MM.1S (cell line): ENCODE results near the gene PIEZO2.

Experiments
- DNase-seq: peaks from one replicate; pipeline ENCODE4 v3.0.0-alpha.2; 2015
- H2AFZ ChIP-seq: fragments of 300-600 bp; sonication (generic); 2 replicates; pipeline ENCODE4 v1.6.0; 2016; ENCODE audit warnings: antibody characterized with exemption, low read length
- H3F3A ChIP-seq: fragments of 300-600 bp; sonication (generic); 2 replicates; pipeline ENCODE4 v1.6.1; 2016; ENCODE audit warnings: mild to moderate bottlenecking, antibody characterized with exemption, low read length, moderate library complexity, mixed read lengths; ENCODE audit not compliant: insufficient read depth
- H3K27ac ChIP-seq: fragments of 300-600 bp; sonication (generic); 2 replicates; pipeline ENCODE4 v1.5.1; 2016; ENCODE audit warnings: mild to moderate bottlenecking, low read length
- H3K27me3 ChIP-seq: fragments of 300-600 bp; sonication (generic); replicated peaks from 2 replicates; pipeline ENCODE4 v1.6.0; 2016; ENCODE audit warnings: low read length; ENCODE audit not compliant: insufficient read depth
- H3K36me3 ChIP-seq: fragments of 300-600 bp; sonication (generic); replicated peaks from 2 replicates; pipeline ENCODE4 v1.6.1; 2016; ENCODE audit warnings: mild to moderate bottlenecking, low read length, mixed read lengths; ENCODE audit not compliant: insufficient read depth
- H3K4me1 ChIP-seq: fragments of 300-600 bp; sonication (generic); 2 replicates; pipeline ENCODE4 v1.6.1; 2016; ENCODE audit warnings: low read length, mixed read lengths
- H3K4me2 ChIP-seq: fragments of 300-600 bp; sonication (generic); 2 replicates; pipeline ENCODE4 v1.6.0; 2016; ENCODE audit warnings: low read depth, low read length
- H3K4me3 ChIP-seq: fragments of 300-600 bp; sonication (generic); 2 replicates; pipeline ENCODE4 v1.5.1; 2016; ENCODE audit warnings: low read length, mixed read lengths
- H3K79me2 ChIP-seq: fragments of 300-600 bp; sonication (generic); 2 replicates; pipeline ENCODE4 v1.6.1; 2016; ENCODE audit warnings: mixed run types, low read length, mixed read lengths
- H3K9ac ChIP-seq: fragments of 300-600 bp; sonication (generic); 2 replicates; pipeline ENCODE4 v1.6.1; 2016; ENCODE audit warnings: low read length, mixed read lengths
- H3K9me2 ChIP-seq: fragments of 300-600 bp; sonication (generic); replicated peaks from 2 replicates; pipeline ENCODE4 v1.6.1; 2016; ENCODE audit warnings: mild to moderate bottlenecking, low read length, mixed read lengths; ENCODE audit not compliant: insufficient read depth
- H3K9me3 ChIP-seq: fragments of 300-600 bp; sonication (generic); replicated peaks from 2 replicates; pipeline ENCODE4 v1.6.1; 2016; ENCODE audit warnings: mild to moderate bottlenecking, low read length, mixed read lengths; ENCODE audit not compliant: insufficient read depth
- H4K20me1 ChIP-seq: fragments of 300-600 bp; sonication (generic); 2 replicates; pipeline ENCODE4 v1.6.1; 2016; ENCODE audit warnings: mild to moderate bottlenecking, low read length, moderate library complexity, mixed read lengths; ENCODE audit not compliant: insufficient read depth
- EZH2 ChIP-seq: fragments of 300-600 bp; sonication (generic); optimal IDR thresholded peaks from 2 replicates; pipeline ENCODE3; 2017; ENCODE audit warnings: low read depth, mild to moderate bottlenecking, antibody characterized with exemption, low read length, mixed read lengths
- EZH2phosphoT487 ChIP-seq: fragments of 300-600 bp; sonication (generic); IDR thresholded peaks from 2 replicates; pipeline ENCODE4 v1.6.1; 2018; ENCODE audit warnings: antibody characterized with exemption, low read length
- TF ChIP-seq, protein P1 (sequence below): fragments of 300-600 bp; sonication (generic); IDR thresholded peaks from 2 replicates; pipeline ENCODE4 v1.5.1; 2016; ENCODE audit warnings: antibody characterized with exemption, low read length, mixed read lengths

Gene PIEZO2

DNA sequence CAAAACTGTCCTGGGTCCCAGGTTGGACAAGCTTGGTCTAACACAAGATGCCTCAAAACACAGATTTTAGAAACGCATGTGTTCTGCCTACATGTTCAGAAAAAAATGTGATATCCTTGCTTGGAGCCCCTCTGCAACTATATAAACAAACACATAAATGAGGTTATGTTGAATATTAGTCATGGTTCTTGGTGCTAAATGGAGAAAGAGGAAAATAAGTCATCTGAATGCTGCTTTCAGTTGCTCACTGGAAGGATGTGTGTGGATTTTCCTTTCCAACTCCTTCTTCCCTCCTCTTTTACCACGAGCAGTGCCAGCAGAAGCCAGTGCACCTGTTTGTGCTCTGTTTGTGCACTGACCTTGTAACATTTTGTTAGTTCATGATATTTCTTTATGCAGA is 85.3 kb downstream of the PIEZO2 start:
- no peaks in the 10 kb centered on the region for H3K4me1 ChIP-seq
- no peak overlapping the region for H3K4me2 ChIP-seq
- H3K9me3 ChIP-seq: no peaks in the 10 kb centered on the region
- H3K36me3 ChIP-seq: no peaks in the 10 kb centered on the region
- DNase-seq: no peak
- H3F3A ChIP-seq: no peaks in the 10 kb centered on the region
- H3K9me2 ChIP-seq: no peaks in the 10 kb centered on the region
- H4K20me1 ChIP-seq: no peaks in the 10 kb centered on the region
- no peak overlapping the region for H2AFZ ChIP-seq
- no peaks in the 10 kb centered on the region for H3K79me2 ChIP-seq
- H3K4me3 ChIP-seq: no peak overlapping the region
- no peak overlapping the region for H3K9ac ChIP-seq
- no peak overlapping the region for H3K27ac ChIP-seq
- no peaks in the 10 kb centered on the region for H3K27me3 ChIP-seq
- TF ChIP-seq EZH2 (no peak), EZH2phosphoT487 (no peak)
- TF ChIP-seq, protein P1, sequence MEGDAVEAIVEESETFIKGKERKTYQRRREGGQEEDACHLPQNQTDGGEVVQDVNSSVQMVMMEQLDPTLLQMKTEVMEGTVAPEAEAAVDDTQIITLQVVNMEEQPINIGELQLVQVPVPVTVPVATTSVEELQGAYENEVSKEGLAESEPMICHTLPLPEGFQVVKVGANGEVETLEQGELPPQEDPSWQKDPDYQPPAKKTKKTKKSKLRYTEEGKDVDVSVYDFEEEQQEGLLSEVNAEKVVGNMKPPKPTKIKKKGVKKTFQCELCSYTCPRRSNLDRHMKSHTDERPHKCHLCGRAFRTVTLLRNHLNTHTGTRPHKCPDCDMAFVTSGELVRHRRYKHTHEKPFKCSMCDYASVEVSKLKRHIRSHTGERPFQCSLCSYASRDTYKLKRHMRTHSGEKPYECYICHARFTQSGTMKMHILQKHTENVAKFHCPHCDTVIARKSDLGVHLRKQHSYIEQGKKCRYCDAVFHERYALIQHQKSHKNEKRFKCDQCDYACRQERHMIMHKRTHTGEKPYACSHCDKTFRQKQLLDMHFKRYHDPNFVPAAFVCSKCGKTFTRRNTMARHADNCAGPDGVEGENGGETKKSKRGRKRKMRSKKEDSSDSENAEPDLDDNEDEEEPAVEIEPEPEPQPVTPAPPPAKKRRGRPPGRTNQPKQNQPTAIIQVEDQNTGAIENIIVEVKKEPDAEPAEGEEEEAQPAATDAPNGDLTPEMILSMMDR: no peak

DNA sequence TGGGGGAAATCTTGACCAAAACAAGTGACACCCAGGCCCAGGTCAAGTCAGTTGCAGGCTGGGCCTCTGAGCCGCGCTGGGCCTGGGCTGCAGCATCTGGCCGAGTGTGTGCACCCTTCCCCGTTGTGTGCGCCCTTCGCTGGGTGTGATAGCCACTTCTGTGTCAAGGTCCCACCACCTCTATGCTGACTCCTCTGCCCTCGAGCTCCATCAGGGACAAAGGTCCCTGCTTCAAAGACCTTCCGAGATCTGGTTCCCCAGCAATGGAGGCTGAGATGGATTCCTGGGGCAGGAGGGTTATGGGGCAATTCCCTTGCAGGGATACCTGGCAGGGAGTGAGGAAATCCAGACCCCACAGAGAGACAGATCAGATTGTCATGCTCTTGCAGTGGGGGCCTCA is 93.6 kb downstream of the PIEZO2 start:
- DNase-seq: no peak

DNA sequence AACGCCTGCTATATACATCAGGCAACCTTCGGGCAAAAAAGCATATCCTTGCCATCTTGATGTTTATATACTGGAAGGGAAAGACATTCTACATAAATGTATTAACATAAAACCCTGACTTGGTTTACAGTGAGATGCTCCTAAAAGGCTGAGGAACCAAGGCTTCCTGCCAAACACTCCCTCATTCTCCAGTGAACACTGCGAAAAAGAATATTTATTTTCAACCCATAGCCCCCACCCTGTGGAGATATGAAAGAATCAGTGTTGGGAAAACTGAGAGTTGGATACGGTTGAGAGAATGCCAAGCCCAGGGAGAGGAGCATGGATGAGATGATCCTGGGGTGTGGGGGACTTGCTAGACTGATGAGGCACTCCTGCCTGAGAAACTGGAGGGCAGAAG is 94.9 kb downstream of the PIEZO2 start:
- H4K20me1 ChIP-seq: no peaks in the 10 kb centered on the region
- TF ChIP-seq EZH2phosphoT487 (no peak), EZH2 (no peak)
- TF ChIP-seq, protein P1: no peak
- DNase-seq: no peak
- H3F3A ChIP-seq: no peaks in the 10 kb centered on the region
- no peaks in the 10 kb centered on the region for H3K79me2 ChIP-seq
- no peaks in the 10 kb centered on the region for H3K4me1 ChIP-seq
- H3K9me3 ChIP-seq: no peaks in the 10 kb centered on the region
- H3K27ac ChIP-seq: no peak overlapping the region
- H3K9ac ChIP-seq: no peak overlapping the region
- no peaks in the 10 kb centered on the region for H3K27me3 ChIP-seq
- no peak overlapping the region for H3K4me3 ChIP-seq
- H3K9me2 ChIP-seq: no peaks in the 10 kb centered on the region
- H3K36me3 ChIP-seq: no peaks in the 10 kb centered on the region
- H2AFZ ChIP-seq: no peak overlapping the region
- no peak overlapping the region for H3K4me2 ChIP-seq

More for the DNA sequence above, 93.6 kb downstream of the PIEZO2 start:
- no peaks in the 10 kb centered on the region for H3K36me3 ChIP-seq
- no peaks in the 10 kb centered on the region for H3F3A ChIP-seq
- no peaks in the 10 kb centered on the region for H3K4me1 ChIP-seq
- H3K9me2 ChIP-seq: no peaks in the 10 kb centered on the region
- no peak overlapping the region for H3K4me2 ChIP-seq
- H3K4me3 ChIP-seq: no peak overlapping the region
- H3K79me2 ChIP-seq: no peaks in the 10 kb centered on the region
- H3K27ac ChIP-seq: no peak overlapping the region
- H3K9me3 ChIP-seq: no peaks in the 10 kb centered on the region
- H4K20me1 ChIP-seq: no peaks in the 10 kb centered on the region
- no peak overlapping the region for H3K9ac ChIP-seq
- H3K27me3 ChIP-seq: no peaks in the 10 kb centered on the region
- no peak overlapping the region for H2AFZ ChIP-seq
- TF ChIP-seq EZH2phosphoT487 (no peak), EZH2 (no peak)
- TF ChIP-seq, protein P1: no peak
